Spleen (tissue), 7 donors: ENCODE measurements around the gene HLA-DMB.
A peak's percentile ranks its signal among the peaks of the same experiment; 100 is the strongest.

Experiments used
- POLR2A ChIP-seq, 3 donors: fragments of 450-650 bp; IDR thresholded peaks; one replicate each; pipeline ENCODE4 v1.5.1; 2017; ENCODE audit warnings: antibody characterized with exemption in 3 of 3, mild to moderate bottlenecking in 1 of 3
- TF ChIP-seq, protein P1 (sequence below), 11 experiments: fragments of 200-600 bp in 7 of 11; fragments of 450-650 bp in 4 of 11; sonication (generic) in 4 of 11; IDR thresholded peaks in 8 of 11; conservative IDR thresholded peaks in 3 of 11; 1 replicate in 7 of 11; 2 replicates in 4 of 11; pipeline versions ENCODE4 v1.4.0 to v1.8.0; 2016 to 2021; ENCODE audit warnings: antibody characterized with exemption in 11 of 11, inconsistent platforms in 4 of 11, mild to moderate bottlenecking in 1 of 11
- donor health status: DM: no; HTN: no; CAD: no; lungs with moderate emphysema.
- donor health status: DM: no; HTN: no; CAD: no.
- donor health status: DM: no; HTN: no; CAD: no.

- no peak for TF ChIP-seq POLR2A (IDR thresholded peaks at IDR 0.05)
- TF ChIP-seq, protein P1, sequence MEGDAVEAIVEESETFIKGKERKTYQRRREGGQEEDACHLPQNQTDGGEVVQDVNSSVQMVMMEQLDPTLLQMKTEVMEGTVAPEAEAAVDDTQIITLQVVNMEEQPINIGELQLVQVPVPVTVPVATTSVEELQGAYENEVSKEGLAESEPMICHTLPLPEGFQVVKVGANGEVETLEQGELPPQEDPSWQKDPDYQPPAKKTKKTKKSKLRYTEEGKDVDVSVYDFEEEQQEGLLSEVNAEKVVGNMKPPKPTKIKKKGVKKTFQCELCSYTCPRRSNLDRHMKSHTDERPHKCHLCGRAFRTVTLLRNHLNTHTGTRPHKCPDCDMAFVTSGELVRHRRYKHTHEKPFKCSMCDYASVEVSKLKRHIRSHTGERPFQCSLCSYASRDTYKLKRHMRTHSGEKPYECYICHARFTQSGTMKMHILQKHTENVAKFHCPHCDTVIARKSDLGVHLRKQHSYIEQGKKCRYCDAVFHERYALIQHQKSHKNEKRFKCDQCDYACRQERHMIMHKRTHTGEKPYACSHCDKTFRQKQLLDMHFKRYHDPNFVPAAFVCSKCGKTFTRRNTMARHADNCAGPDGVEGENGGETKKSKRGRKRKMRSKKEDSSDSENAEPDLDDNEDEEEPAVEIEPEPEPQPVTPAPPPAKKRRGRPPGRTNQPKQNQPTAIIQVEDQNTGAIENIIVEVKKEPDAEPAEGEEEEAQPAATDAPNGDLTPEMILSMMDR (IDR thresholded peaks at IDR 0.05 in 8 of 11, conservative IDR thresholded peaks at IDR 0.05 in 3 of 11) = peak; percentile 63 to 95 (median 84)
Measured at GRCh38 chr6:32984622-32985389, 44.0 kb upstream of the HLA-DMB start.
